Activated effector memory CD4-positive, alpha-beta T cell treated with anti-CD3 and anti-CD28 coated beads, Interleukin-2, amount 50 U/mL, for 16 hours (primary cell): ENCODE results near the gene KCTD21.
"Not testable (repeated sequence)": the region's sequence is repeated elsewhere in the genome, so short reads cannot be mapped to it uniquely, and the experiment has no call there.

Source experiments
- DNase-seq: peaks from one replicate; pipeline ENCODE4 v3.0.0-alpha.2; 2020

KCTD21 gene

DNA sequence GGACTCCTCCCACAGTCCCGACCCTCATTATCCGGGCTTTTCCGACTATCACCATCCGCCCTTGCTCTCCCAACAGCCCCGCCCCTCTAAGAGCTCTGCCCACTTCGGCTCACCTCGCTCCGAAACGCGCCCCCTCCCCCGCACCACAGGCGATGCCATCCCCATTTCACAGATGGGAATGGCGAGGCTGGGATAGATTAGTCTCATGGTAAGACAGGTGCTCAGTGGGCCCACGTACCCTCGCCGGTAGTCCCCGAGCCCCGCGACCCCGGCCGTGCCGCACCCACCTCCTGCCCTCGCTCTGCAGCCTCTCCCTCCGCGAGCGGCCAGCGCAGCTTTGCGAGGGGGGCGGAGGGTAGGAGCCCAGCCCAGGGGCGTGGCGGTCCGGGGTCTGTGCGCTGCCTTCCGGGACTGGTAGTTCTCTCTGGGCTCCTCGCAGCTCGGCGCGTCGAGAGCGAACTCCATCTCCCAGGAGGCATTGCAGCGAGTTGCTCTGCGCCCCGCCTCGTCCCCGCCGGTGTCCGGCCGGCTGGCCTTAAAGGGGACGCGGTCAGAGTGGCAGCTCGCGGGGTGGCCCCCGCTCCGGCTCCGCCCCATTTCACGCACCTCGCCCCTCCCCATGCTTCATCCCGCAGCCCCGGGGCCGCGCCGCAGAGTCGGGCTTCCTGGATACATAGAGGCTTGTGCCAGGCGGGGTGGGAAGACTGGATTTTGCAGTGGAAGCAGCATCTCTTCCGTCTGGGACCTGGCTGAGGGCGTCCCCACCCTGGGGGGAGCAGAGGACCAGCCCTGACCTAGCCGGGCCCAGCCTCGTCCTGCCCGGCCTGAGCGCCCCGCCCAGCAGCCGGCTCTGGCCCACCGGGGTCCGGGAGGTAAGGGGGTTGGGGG, at the start of gene KCTD21, which contains the start of gene USP35:
Gene KCTD21, minus strand, starts transcription at position 341 of the 888 bp plus-strand sequence. CDS start 14,072 bp downstream, outside the sequence.
Gene USP35, plus strand, starts transcription at position 634 of the 888 bp plus-strand sequence. CDS start 7,327 bp downstream, outside the sequence.
- peak; percentile 97 for DNase-seq

- DNase-seq = no peak
These were observed 49.0 kb upstream of the KCTD21 start for GRCh38 chr11:78237293-78238046.

- DNase-seq = no peak
These were observed 45.6 kb upstream of the KCTD21 start for GRCh38 chr11:78234006-78234405.

DNA sequence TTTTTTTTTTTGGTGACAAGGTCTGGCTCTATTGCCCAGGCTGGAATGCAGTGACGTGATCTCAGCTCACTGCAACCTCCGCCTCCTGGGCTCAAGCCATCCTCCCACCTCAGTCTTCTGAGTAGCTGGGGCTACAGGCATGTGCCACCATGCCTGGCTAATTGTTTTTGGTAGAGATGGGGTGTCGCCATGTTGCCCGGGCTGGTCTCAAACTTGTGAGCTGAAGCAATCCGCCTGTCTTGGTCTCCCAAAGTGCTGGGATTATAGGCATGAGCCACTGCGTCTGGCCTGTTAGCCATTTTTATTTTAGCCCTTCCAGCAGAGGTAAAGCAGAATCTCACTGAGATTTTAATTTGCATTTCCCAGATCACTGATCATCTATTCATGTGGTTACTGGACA, 44.6 kb upstream of the KCTD21 start:
- DNase-seq = not testable (repeated sequence)

- DNase-seq = no peak
These were observed 43.6 kb upstream of the KCTD21 start for GRCh38 chr11:78231962-78232501.

GRCh38 chr11:78230161-78230877, 41.9 kb upstream of the KCTD21 start:
- no peak for DNase-seq

- DNase-seq = no peak
These were observed 40.7 kb upstream of the KCTD21 start for GRCh38 chr11:78229106-78229505.

DNA sequence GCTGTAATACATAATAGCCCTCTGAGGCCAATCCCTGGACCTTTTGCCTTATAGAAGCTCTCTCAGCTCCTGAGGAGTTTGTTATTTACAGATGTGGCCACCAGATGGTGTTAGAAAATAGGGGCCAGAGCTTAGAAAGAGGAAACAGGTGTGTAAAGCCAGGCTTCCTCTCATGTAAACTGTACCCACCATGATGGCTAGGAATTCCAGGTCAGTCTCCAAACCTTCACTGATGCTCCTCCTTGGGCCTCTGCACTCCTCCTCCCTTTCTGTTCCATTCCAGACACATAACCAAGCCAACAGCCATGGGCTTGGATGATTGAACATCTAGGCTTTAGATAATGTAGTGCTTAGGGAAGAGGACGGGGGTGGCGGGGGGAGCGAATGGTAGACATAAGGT, 40.0 kb upstream of the KCTD21 start:
- DNase-seq = no peak

DNA sequence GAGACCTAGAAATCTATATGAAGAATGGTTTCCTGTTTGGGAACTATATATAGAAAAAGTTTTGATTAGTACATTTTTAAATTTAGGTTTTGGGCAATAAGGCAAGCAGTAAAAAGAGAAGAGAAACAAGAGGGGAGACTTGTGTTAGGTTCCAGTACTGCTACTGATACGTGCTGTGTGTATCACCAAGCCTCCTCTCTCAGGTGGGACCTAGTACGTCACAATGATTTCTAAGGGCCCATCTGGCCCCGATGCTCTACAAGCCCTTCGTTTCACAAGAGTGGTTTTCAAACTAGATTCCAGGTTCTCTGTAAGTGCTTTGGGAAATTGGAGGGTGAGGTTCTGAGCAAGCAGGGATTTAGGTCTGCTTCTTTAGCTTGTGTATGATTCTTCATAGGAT, 39.5 kb upstream of the KCTD21 start:
- no peak for DNase-seq

DNA sequence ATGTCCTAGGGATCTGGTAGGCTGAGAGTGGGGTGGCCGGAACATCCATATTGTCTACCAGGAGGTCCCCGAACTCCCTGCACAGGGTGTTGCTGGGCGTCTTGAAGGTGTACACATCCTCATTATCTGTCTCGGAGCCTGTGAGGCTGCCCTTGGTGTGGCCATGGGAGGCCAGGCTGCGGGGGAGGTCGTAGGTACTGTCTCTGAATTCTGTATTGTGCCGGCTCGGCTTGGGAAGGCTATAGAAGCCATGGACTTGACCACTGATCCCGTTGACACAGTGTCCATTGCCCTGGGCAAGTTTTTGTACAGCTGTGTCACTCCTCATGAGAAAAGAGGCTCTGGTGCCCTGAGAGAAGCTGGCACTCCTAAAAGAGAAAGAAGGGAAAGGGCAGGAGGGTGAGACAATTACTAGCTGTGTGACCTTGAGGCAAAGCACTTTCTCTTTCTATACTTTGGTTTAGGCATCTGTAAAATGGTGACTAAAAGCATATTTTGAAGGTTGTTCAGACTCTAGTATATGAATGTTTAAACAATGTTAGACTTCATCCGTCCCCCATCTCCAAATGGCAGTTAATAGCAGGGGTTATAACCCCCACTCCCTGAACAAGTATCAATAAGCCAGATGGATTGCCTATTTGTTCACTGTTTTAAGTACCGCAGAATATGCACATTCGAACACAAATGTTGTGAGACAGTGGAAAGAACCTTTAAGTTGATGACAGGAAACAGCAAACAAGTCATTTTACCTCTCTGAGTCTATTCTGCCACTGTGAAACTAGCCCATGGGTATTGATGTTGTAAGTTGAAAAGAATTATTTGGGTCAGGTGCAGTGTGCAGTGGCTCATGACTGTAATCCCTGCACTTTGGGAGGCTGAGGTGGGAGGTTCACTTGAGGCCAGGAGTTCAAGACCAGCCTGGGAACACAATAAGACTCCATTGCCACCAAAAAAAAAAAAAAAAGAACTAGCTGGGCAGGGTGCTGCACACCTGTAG, 38.6 kb upstream of the KCTD21 start:
- DNase-seq = no peak

DNA sequence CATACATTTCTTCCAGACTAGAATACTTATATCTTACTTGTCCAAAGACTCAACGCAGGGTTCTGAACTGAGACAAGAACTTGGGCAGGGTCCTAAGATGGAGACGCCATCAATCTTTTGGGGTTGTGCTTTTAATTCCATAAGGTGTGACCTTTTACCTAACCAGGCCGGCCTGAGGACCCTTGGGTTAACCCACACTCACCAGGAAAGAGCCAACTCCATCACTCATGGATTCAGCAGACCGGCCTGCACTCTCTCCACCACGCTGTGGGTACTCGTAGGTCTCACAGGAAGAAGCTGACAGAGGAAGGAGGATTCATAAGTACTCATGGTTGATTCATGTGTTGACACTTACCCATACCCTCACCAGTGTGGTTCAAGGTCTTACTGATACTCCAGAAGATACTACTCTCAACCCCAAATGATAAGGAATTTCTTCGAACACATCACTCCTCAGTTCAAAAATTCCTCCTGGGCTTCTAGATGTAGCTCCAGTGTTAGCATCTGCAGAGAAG, 36.5 kb upstream of the KCTD21 start:
- DNase-seq = no peak

DNA sequence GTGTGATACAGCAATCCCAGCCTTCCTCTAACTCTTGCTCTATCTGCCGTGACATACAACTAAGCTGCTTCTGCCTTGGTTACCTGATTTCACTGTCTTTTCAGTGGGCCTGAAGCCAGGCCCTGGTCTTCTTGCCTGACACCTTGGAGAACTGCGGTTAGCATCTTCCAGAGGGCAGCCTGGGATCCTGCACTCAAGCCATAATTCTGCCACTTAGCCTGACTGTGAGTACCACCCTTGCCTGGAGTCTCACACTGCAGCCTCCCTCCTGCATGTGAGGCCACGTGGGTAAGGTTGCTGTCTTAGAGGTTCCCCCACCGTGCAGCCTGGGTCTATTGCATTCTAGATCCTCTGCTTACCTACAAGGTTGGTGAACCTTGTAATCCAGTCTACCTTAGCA, 36.1 kb upstream of the KCTD21 start:
- no peak for DNase-seq

DNA sequence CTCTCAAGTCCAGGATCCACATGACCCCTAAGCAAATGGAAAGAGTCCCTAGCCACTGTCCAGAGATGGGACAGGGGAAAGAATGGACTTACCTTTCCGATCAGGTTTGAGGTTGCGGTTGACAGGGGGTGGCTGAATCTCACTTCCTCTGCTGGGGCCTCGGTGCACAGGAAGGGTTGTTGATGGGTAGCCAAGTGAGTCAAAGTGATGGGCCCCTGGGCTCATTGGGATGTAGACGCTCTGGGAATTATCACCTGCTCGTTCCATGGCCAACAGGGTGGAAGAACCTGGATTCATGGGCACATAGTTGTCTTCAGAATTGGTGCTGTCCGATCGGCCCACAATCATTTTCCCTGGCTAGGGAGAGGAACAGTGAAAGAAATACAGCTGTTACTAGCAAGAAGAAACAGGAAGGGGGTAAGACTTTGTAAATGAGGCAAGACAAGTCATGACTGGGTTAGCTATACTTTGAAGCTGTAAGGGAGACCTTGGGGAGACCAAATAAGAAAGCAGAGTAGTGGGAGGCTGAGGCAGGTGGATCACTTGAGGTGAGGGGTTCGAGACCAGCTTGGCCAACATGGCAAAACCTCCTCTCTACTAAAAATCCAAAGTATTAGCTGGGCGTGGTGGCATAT, 35.0 kb upstream of the KCTD21 start:
- no peak for DNase-seq

DNA sequence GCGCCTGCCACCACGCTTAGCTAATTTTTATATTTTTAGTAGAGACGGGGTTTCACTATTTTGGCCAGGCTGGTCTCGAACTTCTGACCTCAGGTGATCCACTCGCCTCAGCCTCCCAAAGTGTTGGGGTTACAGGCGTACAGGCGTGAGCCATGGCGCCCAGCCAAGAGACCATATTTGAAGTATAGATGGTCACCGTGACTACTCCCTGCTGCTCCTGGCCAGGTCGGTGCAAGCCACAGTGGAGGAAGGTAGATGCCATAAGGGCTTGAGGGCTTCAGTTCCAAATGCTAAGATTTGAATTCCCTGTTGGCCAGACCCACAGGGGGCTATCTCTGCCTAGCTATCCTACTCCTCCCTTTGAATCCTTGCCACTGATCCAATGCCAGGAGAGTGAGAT, 34.3 kb upstream of the KCTD21 start:
- DNase-seq = not testable (repeated sequence)

DNA sequence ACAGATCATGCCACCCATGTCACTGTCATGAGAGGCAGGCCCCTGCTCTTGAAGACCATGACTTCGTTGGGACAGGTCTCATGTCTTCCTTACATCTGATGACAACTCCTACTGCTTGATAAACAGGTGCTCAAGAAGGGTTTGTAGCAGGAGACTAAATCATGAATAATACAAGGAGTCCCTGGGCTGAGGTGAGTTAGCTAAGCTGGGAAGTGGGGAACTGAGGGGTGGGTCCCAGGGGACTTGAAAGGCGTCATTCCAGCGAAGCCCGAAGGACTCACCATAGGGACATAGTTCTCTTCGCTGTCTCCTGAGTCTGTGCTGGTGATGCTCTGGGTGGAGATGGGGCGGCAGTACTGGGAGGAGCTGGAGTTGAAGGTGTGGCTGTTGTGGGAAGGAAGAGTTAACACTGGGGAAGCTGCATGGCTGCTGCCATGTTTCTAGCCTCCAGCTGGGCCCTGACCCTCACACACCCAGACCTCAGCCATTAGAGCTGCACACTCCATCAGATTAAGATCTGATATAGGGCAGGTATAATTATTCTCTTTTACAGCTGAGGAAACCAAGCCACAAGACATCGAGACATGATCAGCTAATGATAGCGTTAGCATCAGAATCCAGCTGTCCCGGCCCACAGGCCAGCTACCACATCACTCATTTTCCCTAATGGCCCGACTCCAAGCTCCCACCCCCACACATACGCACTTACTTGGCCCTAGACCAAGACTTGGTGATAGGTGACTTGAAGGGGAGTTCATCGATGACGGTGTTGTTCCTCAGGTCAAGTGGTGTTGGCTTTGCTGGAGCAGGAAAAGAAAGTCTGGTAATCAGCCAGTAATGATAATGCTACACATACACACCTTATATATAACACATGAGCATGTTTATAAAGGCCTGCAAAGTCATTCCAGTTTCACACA, 33.2 kb upstream of the KCTD21 start:
- DNase-seq = no peak

- no peak for DNase-seq
These were observed 32.1 kb upstream of the KCTD21 start for GRCh38 chr11:78220218-78221157.

DNA sequence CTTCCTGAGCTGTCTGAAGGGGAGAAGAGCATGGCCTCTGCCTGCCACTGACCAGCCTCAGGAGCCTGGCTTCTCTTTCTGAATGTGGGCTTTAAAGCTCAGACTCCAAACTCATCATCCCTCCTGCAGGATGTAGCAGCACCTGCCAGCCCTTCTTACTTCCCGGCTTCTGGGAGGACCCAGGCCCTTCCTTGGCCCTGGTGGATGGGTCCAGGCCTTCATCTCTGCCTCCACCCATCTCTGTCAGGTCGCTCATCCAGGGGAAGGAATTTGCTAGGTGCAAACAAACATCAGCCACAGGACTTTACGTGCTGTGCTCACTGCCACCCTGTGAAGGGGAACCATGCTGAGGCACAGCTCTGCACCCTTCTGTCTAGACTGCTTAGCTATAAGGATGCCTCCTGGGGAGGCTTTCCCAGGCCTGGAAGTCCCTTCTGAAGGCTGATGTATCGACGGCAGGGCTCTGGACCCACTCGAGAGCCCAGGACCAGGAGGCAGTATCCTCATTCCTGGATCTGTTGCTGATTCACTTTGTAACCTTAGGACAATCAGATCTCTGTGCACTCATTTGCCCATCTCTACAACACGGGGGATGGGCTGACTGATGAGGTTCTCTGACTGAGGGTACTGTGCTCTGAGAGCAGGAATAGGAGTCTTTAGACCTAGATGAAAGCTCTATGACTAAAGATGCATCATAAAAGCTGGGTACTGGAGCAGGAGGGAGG, 31.2 kb upstream of the KCTD21 start:
- DNase-seq = no peak
